GM12891 (cell line): ENCODE data around the gene AP2A2.

Source experiments
- PAX5 ChIP-seq: IDR thresholded peaks from 2 replicates; pipeline ENCODE4 v1.6.1; 2011; ENCODE audit warnings: low read length, moderate library complexity, mild to moderate bottlenecking; ENCODE audit not compliant: insufficient read depth, severe bottlenecking
- POLR2A ChIP-seq: IDR thresholded peaks from 2 replicates; pipeline ENCODE4 v1.6.1; 2011; ENCODE audit warnings: low read depth, low read length, control low read depth
- POLR2AphosphoS5 ChIP-seq: IDR thresholded peaks from 2 replicates; pipeline ENCODE4 v1.6.1; 2011; ENCODE audit warnings: low read depth, low read length, control low read depth
- POU2F2 ChIP-seq: IDR thresholded peaks from 2 replicates; pipeline ENCODE4 v1.6.1; 2011; ENCODE audit warnings: low read depth, mild to moderate bottlenecking, control low read depth, low read length, moderate library complexity
- SPI1 ChIP-seq: IDR thresholded peaks from 2 replicates; pipeline ENCODE4 v1.6.1; 2011; ENCODE audit warnings: low read depth, low read length, control low read depth
- TAF1 ChIP-seq: IDR thresholded peaks from 2 replicates; pipeline ENCODE4 v1.6.1; 2011; ENCODE audit warnings: low read depth, low read length, control low read depth

GRCh38 chr11:963852-964251 is 38.2 kb downstream of the AP2A2 start:
- no peak for TF ChIP-seq POLR2A
- TF ChIP-seq TAF1: no peak
- TF ChIP-seq POLR2AphosphoS5: no peak
- TF ChIP-seq POU2F2: no peak
- TF ChIP-seq SPI1: no peak
- TF ChIP-seq PAX5: no peak
